Neural cell (in vitro differentiated cells): ENCODE results near the gene CDK8. TPM values are rescaled to one million over a fixed set of nuclear protein-coding genes. Genes with fewer than 3 reads are reported as not detected.

Experiments used
- H2AFZ ChIP-seq: fragments of 200-600, 300-800 bp; sonication (generic), shearing (Covaris generic); 2 replicates; pipeline ENCODE4 v1.6.0; 2014; ENCODE audit warnings: low read depth, mild to moderate bottlenecking, antibody characterized with exemption, low read length, moderate library complexity
- H3F3A ChIP-seq: fragments of 200-600 bp; shearing (Covaris generic); 2 replicates; pipeline ENCODE4 v1.6.1; 2016; ENCODE audit warnings: mild to moderate bottlenecking, moderate library complexity, mixed read lengths, antibody characterized with exemption, low read length; ENCODE audit not compliant: insufficient read depth, poor library complexity, severe bottlenecking
- H3K27ac ChIP-seq: fragments of 200-600, 300-800 bp; sonication (generic), shearing (Covaris generic); 2 replicates; pipeline ENCODE4 v1.5.1; 2014; ENCODE audit warnings: mild to moderate bottlenecking, low read length, moderate library complexity
- H3K27me3 ChIP-seq: fragments of 300-800, 200-600 bp; sonication (generic), shearing (Covaris generic); 2 replicates; pipeline ENCODE4 v1.6.0; 2014; ENCODE audit warnings: mild to moderate bottlenecking, low read depth, low read length, moderate library complexity; ENCODE audit not compliant: insufficient read depth
- H3K36me3 ChIP-seq: fragments of 300-800, 200-600 bp; sonication (generic), shearing (Covaris generic); 2 replicates; pipeline ENCODE4 v1.5.1; 2014; ENCODE audit warnings: mild to moderate bottlenecking, antibody characterized with exemption, low read length, moderate library complexity; ENCODE audit not compliant: insufficient read depth
- H3K4me2 ChIP-seq: fragments of 300-800, 200-600 bp; sonication (generic), shearing (Covaris generic); 2 replicates; pipeline ENCODE4 v1.6.0; 2014; ENCODE audit warnings: mild to moderate bottlenecking, low read length
- H3K4me3 ChIP-seq: fragments of 300-800, 200-600 bp; sonication (generic), shearing (Covaris generic); 2 replicates; pipeline ENCODE4 v1.5.1; 2014; ENCODE audit warnings: mild to moderate bottlenecking, low read length, moderate library complexity
- H3K79me2 ChIP-seq: fragments of 200-600 bp; shearing (Covaris generic); replicated peaks from 2 replicates; pipeline ENCODE4 v1.6.0; 2014; ENCODE audit warnings: mild to moderate bottlenecking, low read length, moderate library complexity; ENCODE audit not compliant: insufficient read depth
- H3K9ac ChIP-seq: fragments of 300-800, 200-600 bp; sonication (generic), shearing (Covaris generic); 2 replicates; pipeline ENCODE4 v1.6.1; 2016; ENCODE audit warnings: mild to moderate bottlenecking, low read length, mixed read lengths
- H3K9me2 ChIP-seq: fragments of 200-600 bp; shearing (Covaris generic); 2 replicates; pipeline ENCODE4 v1.6.1; 2016; ENCODE audit warnings: mild to moderate bottlenecking, low read length, mixed read lengths; ENCODE audit not compliant: insufficient read depth
- H3K9me3 ChIP-seq: fragments of 200-600, 300-800 bp; sonication (generic), shearing (Covaris generic); 2 replicates; pipeline ENCODE4 v1.6.1; 2016; ENCODE audit warnings: mild to moderate bottlenecking, mixed run types, low read length, moderate library complexity, mixed read lengths
- H4K20me1 ChIP-seq: fragments of 200-600 bp; shearing (Covaris generic); 2 replicates; pipeline ENCODE4 v1.6.1; 2016; ENCODE audit warnings: mild to moderate bottlenecking, mixed run types; ENCODE audit not compliant: insufficient read depth
- EP300 ChIP-seq: fragments of 450-650 bp; conservative IDR thresholded peaks from 2 replicates; pipeline ENCODE4 v1.6.1; 2014; ENCODE audit warnings: antibody characterized with exemption, mild to moderate bottlenecking, moderate library complexity; ENCODE audit not compliant: poor library complexity, severe bottlenecking
- EZH2 ChIP-seq: fragments of 200-600, 300-800 bp; shearing (Covaris generic), sonication (generic); IDR thresholded peaks from 2 replicates; pipeline ENCODE4 v1.6.1; 2014; ENCODE audit warnings: antibody characterized with exemption, low read length, borderline replicate concordance, mild to moderate bottlenecking; ENCODE audit not compliant: insufficient read depth, poor library complexity, severe bottlenecking
- MXI1 ChIP-seq: fragments of 450-650 bp; conservative IDR thresholded peaks from 2 replicates; pipeline ENCODE4 v1.6.1; 2014; ENCODE audit warnings: antibody characterized with exemption, mild to moderate bottlenecking; ENCODE audit not compliant: poor library complexity, severe bottlenecking
- POLR2AphosphoS5 ChIP-seq: IDR thresholded peaks from 2 replicates; pipeline ENCODE4 v1.6.1; 2012
- RAD21 ChIP-seq: fragments of 450-650 bp; conservative IDR thresholded peaks from 2 replicates; pipeline ENCODE4 v1.6.1; 2014; ENCODE audit warnings: antibody characterized with exemption, mild to moderate bottlenecking, moderate library complexity
- SMC3 ChIP-seq: fragments of 450-650 bp; conservative IDR thresholded peaks from 2 replicates; pipeline ENCODE4 v1.6.1; 2014; ENCODE audit warnings: antibody characterized with exemption, mild to moderate bottlenecking, moderate library complexity; ENCODE audit not compliant: poor library complexity
- TAF1 ChIP-seq: IDR thresholded peaks from 2 replicates; pipeline ENCODE4 v1.6.1; 2012; ENCODE audit warnings: low read depth
- polyA plus RNA-seq: library from polyadenylated mRNA; depleted of rRNA; stranded (reverse); fragments of >200 nt; gene quantifications from 2 replicates; pipeline ENCODE4 v1.2.3, GENCODE V29; 2014
- TF ChIP-seq, protein P1 (sequence below): fragments of 450-650 bp; IDR thresholded peaks from 2 replicates; pipeline ENCODE4 v1.5.1; 2014; ENCODE audit warnings: antibody characterized with exemption, mild to moderate bottlenecking, moderate library complexity; ENCODE audit not compliant: poor library complexity, severe bottlenecking
- TF ChIP-seq, protein P2 (sequence below): IDR thresholded peaks from 2 replicates; pipeline ENCODE4 v1.6.1; 2012; ENCODE audit warnings: borderline replicate concordance

The CDK8 gene
- polyA plus RNA-seq, 1 donor from 2014 or later, result 58.9 TPM

DNA sequence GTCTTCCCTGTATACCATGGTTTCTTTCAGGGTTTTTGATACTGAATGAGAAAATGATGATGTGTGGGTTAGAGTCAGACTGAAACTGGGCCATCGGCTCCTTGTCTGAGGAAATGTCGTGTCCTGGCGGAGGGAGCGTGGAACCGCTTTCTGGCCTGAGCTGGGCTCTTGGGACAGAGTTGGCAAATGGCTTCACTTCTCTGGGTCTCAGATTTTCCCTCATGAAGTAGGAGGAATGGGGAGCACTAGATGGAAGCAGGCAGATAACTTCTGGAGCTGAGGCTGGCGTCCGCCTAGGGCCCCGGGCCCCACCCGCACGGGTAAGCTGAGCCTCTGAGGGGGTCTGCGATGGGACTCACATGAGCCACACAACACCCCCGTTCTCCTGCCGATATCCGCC, 170.3 kb downstream of the CDK8 start:
- TF ChIP-seq, protein P1, sequence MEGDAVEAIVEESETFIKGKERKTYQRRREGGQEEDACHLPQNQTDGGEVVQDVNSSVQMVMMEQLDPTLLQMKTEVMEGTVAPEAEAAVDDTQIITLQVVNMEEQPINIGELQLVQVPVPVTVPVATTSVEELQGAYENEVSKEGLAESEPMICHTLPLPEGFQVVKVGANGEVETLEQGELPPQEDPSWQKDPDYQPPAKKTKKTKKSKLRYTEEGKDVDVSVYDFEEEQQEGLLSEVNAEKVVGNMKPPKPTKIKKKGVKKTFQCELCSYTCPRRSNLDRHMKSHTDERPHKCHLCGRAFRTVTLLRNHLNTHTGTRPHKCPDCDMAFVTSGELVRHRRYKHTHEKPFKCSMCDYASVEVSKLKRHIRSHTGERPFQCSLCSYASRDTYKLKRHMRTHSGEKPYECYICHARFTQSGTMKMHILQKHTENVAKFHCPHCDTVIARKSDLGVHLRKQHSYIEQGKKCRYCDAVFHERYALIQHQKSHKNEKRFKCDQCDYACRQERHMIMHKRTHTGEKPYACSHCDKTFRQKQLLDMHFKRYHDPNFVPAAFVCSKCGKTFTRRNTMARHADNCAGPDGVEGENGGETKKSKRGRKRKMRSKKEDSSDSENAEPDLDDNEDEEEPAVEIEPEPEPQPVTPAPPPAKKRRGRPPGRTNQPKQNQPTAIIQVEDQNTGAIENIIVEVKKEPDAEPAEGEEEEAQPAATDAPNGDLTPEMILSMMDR, result no peak
- TF ChIP-seq RAD21 (no peak), EP300 (no peak), POLR2AphosphoS5 (no peak), EZH2 (no peak), TAF1 (no peak), MXI1 (no peak), SMC3 (no peak)
- TF ChIP-seq, protein P2, sequence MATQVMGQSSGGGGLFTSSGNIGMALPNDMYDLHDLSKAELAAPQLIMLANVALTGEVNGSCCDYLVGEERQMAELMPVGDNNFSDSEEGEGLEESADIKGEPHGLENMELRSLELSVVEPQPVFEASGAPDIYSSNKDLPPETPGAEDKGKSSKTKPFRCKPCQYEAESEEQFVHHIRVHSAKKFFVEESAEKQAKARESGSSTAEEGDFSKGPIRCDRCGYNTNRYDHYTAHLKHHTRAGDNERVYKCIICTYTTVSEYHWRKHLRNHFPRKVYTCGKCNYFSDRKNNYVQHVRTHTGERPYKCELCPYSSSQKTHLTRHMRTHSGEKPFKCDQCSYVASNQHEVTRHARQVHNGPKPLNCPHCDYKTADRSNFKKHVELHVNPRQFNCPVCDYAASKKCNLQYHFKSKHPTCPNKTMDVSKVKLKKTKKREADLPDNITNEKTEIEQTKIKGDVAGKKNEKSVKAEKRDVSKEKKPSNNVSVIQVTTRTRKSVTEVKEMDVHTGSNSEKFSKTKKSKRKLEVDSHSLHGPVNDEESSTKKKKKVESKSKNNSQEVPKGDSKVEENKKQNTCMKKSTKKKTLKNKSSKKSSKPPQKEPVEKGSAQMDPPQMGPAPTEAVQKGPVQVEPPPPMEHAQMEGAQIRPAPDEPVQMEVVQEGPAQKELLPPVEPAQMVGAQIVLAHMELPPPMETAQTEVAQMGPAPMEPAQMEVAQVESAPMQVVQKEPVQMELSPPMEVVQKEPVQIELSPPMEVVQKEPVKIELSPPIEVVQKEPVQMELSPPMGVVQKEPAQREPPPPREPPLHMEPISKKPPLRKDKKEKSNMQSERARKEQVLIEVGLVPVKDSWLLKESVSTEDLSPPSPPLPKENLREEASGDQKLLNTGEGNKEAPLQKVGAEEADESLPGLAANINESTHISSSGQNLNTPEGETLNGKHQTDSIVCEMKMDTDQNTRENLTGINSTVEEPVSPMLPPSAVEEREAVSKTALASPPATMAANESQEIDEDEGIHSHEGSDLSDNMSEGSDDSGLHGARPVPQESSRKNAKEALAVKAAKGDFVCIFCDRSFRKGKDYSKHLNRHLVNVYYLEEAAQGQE, result no peak
- no peak overlapping the region for H2AFZ ChIP-seq

DNA sequence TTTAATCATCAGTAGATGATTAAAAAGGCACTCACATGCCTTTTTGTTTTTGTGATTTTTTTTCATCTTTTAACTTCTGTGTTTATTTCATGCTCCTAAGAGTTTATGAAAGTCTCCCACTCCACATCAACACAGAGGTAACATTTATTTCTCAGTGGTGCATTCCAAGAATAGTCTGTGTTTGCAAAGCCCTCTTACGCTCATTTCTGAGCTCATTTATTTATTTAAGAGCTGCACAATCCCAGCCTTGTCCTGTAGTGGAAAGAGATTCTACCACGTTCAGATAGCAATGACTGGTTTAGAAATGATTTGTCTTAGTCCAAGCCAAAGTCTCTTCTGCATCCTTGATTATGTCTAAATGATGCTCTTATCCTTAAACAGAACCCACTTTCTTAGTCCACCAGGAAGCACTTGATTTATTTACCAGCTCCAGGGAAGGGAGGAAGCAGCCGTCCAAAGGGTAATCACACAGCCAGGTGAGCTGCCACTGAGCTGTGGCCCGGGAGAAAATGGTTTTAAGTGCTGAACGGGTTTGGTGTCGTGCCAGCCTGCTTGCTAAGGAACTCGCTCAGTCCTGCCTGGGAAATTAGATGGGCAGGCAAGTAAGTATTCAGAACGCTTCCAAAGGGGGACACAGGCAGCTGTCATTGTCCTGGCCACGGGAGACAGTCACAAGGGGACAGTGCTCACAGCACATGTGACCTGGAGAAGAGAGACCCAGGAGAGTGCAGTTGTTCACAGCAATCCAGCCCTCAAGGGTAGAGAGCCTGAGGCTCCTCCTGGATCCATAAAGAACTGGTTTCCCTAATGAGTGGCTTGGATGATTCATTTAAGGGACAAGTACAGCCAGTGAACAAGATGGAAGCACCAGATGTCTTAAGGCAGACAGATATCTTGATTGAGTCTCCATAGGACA, 171.8 kb downstream of the CDK8 start:
- no peak overlapping the region for H3K4me3 ChIP-seq
- TF ChIP-seq MXI1 (no peak), SMC3 (no peak), POLR2AphosphoS5 (no peak), TAF1 (no peak)
- no peaks in the 10 kb centered on the region for H3K79me2 ChIP-seq
- H3K27me3 ChIP-seq, result no peaks in the 10 kb centered on the region
- no peaks in the 10 kb centered on the region for H3K36me3 ChIP-seq
- H3F3A ChIP-seq, result no peaks in the 10 kb centered on the region
- no peaks in the 10 kb centered on the region for H4K20me1 ChIP-seq
- no peak overlapping the region for H3K4me2 ChIP-seq
- no peak overlapping the region for H3K27ac ChIP-seq
- H2AFZ ChIP-seq, result no peak overlapping the region
- H3K9me2 ChIP-seq, result no peaks in the 10 kb centered on the region
- H3K9ac ChIP-seq, result no peak overlapping the region
- no peaks in the 10 kb centered on the region for H3K9me3 ChIP-seq

More for the DNA sequence above, 170.3 kb downstream of the CDK8 start:
- no peaks in the 10 kb centered on the region for H3K9me2 ChIP-seq
- H3K9ac ChIP-seq, result no peak overlapping the region
- H3K9me3 ChIP-seq, result no peaks in the 10 kb centered on the region
- no peak overlapping the region for H3K4me2 ChIP-seq
- H3K79me2 ChIP-seq, result no peaks in the 10 kb centered on the region
- no peaks in the 10 kb centered on the region for H4K20me1 ChIP-seq
- H3K4me3 ChIP-seq, result no peak overlapping the region
- no peaks in the 10 kb centered on the region for H3F3A ChIP-seq
- H3K36me3 ChIP-seq, result no peaks in the 10 kb centered on the region
- H3K27me3 ChIP-seq, result no peaks in the 10 kb centered on the region
- no peak overlapping the region for H3K27ac ChIP-seq
